Pancreas (tissue), 10 donors: ENCODE measurements around the gene MAX. TPM values are rescaled to one million over a fixed set of nuclear protein-coding genes. Genes with fewer than 3 reads are reported as not detected.

Source experiments
- ATAC-seq, 4 donors: fragments of 200-7000 bp; cut with Tn5 transposase; one replicate each; pipeline versions ENCODE4 v1.8.0 to v1.9.1; 2020; ENCODE audit warnings: mild to moderate bottlenecking in 4 of 4, moderate library complexity in 4 of 4
- DNase-seq, 6 donors: peaks; one replicate each; pipeline ENCODE4 v3.0.0-alpha.2; 2020
- FAIRE-seq: peaks from 2 replicates; lab custom pipeline; 2012; peaks lifted over from hg19 to GRCh38; lab: Jason Lieb, UNC
- H3K27ac ChIP-seq, 4 donors: fragments of 200-600 bp; sonication (generic); 1 replicate in 3 of 4; 2 replicates in 1 of 4; pipeline versions ENCODE4 v1.5.0 to v1.8.0; 2020
- H3K27me3 ChIP-seq, 4 donors: fragments of 200-600 bp; one replicate each; pipeline ENCODE4 v1.8.0; 2021
- H3K36me3 ChIP-seq, 3 donors: fragments of 200-600 bp; sonication (generic) in 1 of 3; one replicate each; pipeline versions ENCODE4 v1.5.0 to v1.8.0; 2020 to 2021
- H3K4me1 ChIP-seq, 3 donors: fragments of 200-600 bp; one replicate each; pipeline ENCODE4 v1.8.0; 2021
- H3K4me3 ChIP-seq, 4 donors: fragments of 200-600 bp; sonication (generic) in 2 of 4; one replicate each; pipeline versions ENCODE4 v1.5.0 to v1.8.0; 2020 to 2021
- H3K9me3 ChIP-seq, 4 donors: fragments of 200-600 bp; one replicate each; pipeline ENCODE4 v1.8.0; 2021
- WGBS, 2 donors: extraction: QIAGEN DNeasy Blood & Tissue Kit; methylation state at CpG; one replicate each; pipeline ENCODE4 v1.1.7; 2013; 5-methylcytosine and 5-hydroxymethylcytosine counted together
- intact Hi-C, 3 donors: fragments of 100-400 bp; cut with DNase I; formaldehyde crosslinking; loops; one replicate each; pipeline versions ENCODE4 v1.11.1 to v1.14.2; 2022
- polyA plus RNA-seq, 2 donors: library from polyadenylated mRNA; stranded (reverse); fragments of 200-250 nt; gene quantifications; one replicate each; pipeline ENCODE4 v1.2.3, GENCODE V29; 2013
- total RNA-seq, 6 donors: library from RNA; stranded (reverse); fragmentation: NEBNext Ultra II Directional in 4 of 6; extraction: Animal tissue kit (Norgen Biotek cat#: 25700) in 4 of 6; gene quantifications; one replicate each; pipeline versions ENCODE4 v1.2.1 to v1.2.4, GENCODE V29; 2021 to 2023
- TF ChIP-seq, protein P1 (sequence below), 4 donors: fragments of 200-600 bp; sonication (generic) in 3 of 4; IDR thresholded peaks; one replicate each; pipeline versions ENCODE4 v1.5.0 to v1.8.0; 2021; ENCODE audit warnings: antibody characterized with exemption in 4 of 4
- donor health status: healthy with polysubstance abuse.
- donor health status: DM: no; HTN: no; CAD: no; lungs with moderate emphysema.
- donor health status: DM: no; HTN: no; CAD: no.
- donor health status: control.
- donor health status: control.
- donor health status: Bipolar disorder and iron deficiency.
- donor health status: DM: yes; HTN: yes; CAD: no.
- donor health status: DM: no; HTN: no; CAD: no.
- donor health status: DM: no; HTN: no; CAD: no.
- donor health status: DM: yes; HTN: yes; CAD: no.

MAX gene
- total and polyA plus RNA-seq, 8 donors: 19.7 to 48.9 (median 34.5) TPM

DNA sequence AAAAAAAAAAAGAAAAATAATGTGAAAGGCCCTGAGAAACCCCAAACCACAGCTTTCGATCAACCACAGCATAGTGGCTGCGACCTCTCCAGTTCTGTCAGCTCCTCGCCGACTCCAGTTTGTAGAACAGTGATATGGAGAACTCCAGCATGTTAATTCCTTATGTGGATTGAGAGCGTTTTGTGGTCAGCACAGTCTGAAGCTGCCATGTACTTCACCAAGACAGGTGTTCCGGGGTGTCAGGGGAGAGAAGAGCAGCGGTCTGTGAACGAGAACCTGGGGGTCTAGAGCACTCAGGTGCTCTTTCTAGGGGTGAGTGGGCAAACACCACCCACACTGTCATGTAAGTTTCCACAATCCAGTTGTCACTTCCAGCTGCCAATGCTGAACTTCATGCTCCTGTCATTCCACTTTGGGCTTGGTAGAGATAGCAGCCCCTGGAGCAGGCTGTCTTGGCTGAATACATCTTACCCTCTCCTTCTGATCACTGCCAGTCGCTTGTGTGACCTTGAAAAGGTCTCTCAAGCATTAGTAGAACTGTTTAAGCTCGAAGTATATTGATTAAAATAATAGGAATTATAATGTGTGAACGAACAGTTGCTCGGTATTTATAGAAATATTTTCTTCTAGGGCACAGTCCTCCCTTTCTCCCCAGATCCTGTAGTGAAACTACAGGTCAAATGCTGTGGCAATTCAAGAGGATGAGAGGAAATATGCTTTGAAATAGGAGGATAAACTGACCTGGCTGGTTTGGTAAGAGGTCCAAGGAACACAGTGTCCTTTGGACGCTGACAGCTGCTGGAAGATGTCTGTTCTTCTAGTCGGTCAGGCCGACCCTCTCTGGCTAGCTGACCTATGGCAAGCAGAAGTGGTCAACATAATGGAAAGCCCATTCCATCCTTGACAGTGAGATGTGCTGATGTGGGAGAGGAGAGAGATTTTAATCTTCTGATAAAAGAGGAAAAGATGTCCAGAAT, 15.7 kb upstream of the MAX start:
- DNase-seq (no peak), FAIRE-seq (no peak), ATAC-seq (no peak)
- Histone ChIP-seq H3K36me3 (no peaks in the 10 kb centered on the region), H3K4me3 (no peak overlapping the region), H3K9me3 (no peaks in the 10 kb centered on the region), H3K27ac (no peak overlapping the region), H3K4me1 (no peaks in the 10 kb centered on the region), H3K27me3 (no peaks in the 10 kb centered on the region)
- intact Hi-C loops: no loop called here
- TF ChIP-seq, protein P1, sequence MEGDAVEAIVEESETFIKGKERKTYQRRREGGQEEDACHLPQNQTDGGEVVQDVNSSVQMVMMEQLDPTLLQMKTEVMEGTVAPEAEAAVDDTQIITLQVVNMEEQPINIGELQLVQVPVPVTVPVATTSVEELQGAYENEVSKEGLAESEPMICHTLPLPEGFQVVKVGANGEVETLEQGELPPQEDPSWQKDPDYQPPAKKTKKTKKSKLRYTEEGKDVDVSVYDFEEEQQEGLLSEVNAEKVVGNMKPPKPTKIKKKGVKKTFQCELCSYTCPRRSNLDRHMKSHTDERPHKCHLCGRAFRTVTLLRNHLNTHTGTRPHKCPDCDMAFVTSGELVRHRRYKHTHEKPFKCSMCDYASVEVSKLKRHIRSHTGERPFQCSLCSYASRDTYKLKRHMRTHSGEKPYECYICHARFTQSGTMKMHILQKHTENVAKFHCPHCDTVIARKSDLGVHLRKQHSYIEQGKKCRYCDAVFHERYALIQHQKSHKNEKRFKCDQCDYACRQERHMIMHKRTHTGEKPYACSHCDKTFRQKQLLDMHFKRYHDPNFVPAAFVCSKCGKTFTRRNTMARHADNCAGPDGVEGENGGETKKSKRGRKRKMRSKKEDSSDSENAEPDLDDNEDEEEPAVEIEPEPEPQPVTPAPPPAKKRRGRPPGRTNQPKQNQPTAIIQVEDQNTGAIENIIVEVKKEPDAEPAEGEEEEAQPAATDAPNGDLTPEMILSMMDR (IDR thresholded peaks at IDR 0.05): no peak
- WGBS, 2 donors: 58 to 64% methylated on average over 15 of the region's 15 CpGs

DNA sequence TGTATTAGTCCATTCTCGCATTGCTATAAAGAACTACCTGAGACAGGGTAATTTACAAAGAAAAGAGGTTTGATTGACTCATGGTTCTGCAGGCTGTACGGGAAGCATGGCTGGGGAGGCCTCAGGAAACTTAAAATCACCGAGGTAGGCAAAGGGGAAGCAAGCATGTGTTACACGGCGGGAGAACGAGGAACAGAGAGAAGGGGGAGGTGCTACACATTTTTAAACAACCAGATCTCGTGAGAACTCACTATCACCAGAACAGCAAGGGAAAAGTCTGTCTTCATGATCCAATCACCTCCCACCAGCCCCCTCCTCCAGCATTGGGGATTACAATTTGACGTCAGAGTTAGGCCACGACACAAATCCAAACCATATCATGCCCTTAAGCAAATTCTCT, 13.3 kb upstream of the MAX start:
- no peak for ATAC-seq
- FAIRE-seq: no peak
- intact Hi-C loops: no loop called here

DNA sequence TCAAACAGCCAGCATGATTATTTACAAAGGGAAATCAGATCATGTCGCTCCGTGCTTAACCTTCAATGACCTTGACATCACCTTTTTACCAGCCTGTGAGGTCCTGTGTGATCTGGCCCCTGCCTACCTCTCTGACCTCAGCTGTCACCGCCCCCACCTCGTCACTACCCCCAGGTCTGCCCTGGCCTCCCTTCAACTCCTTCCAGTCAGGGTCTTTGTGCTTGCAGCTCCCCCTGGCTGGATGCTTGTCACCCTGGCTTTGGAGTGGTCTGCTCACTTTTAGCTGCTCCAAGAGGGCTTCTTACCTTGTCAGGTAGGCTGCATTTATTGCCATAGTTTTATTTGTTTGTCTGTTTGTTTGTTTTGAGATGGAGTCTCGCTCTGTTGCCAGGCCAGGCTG, 8.2 kb upstream of the MAX start:
- DNase-seq (no peak), ATAC-seq (no peak), FAIRE-seq (no peak)
- Histone ChIP-seq H3K27me3 (no peaks in the 10 kb centered on the region), H3K36me3 (no peaks in the 10 kb centered on the region), H3K4me3 (no peak overlapping the region), H3K27ac (no peak overlapping the region), H3K9me3 (no peaks in the 10 kb centered on the region), H3K4me1 (no peaks in the 10 kb centered on the region)
- WGBS, 2 donors: 43 to 60% methylated on average over 5 of the region's 5 CpGs
- intact Hi-C loops: no loop called here
- TF ChIP-seq, protein P1 (IDR thresholded peaks at IDR 0.05): no peak

More for the DNA sequence above, 13.3 kb upstream of the MAX start:
- no peak for DNase-seq
- Histone ChIP-seq H3K4me1 (no peaks in the 10 kb centered on the region), H3K27me3 (no peaks in the 10 kb centered on the region), H3K36me3 (no peaks in the 10 kb centered on the region), H3K27ac (no peak overlapping the region), H3K9me3 (no peaks in the 10 kb centered on the region), H3K4me3 (no peak overlapping the region)
- TF ChIP-seq, protein P1 (IDR thresholded peaks at IDR 0.05): no peak
- 77 to 86% methylated on average over 9 of the region's 9 CpGs for WGBS, 2 donors

DNA sequence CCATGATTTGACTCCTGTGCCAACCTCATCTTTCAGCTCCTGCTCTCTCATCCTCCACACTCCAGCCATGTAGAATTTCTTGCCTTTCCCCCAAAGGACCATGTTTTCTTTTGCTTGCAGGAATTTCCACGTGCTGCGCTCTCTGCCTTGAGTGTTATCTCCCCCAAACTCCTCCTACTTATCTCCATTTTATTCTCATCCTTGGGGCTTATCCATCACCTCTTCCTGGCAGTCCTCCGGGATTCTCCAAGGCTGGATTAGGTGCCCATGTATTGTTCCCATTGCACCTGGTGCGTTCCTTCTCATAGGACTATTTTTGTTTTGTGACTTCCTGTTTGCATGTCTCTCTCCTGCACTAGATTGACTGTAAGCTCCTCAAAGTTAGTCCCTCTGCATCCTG, 7.0 kb upstream of the MAX start:
- ATAC-seq (no peak), FAIRE-seq (no peak), DNase-seq (no peak)
- H3K4me1 ChIP-seq: no peaks in the 10 kb centered on the region
- H3K36me3 ChIP-seq: no peaks in the 10 kb centered on the region
- no peaks in the 10 kb centered on the region for H3K9me3 ChIP-seq
- H3K27ac ChIP-seq: no peak overlapping the region
- 78 to 80% methylated on average over 4 of the region's 4 CpGs for WGBS, 2 donors
- no peak overlapping the region for H3K4me3 ChIP-seq
- H3K27me3 ChIP-seq: no peaks in the 10 kb centered on the region
- intact Hi-C loops: no loop called here
- TF ChIP-seq, protein P1 (IDR thresholded peaks at IDR 0.05): no peak

DNA sequence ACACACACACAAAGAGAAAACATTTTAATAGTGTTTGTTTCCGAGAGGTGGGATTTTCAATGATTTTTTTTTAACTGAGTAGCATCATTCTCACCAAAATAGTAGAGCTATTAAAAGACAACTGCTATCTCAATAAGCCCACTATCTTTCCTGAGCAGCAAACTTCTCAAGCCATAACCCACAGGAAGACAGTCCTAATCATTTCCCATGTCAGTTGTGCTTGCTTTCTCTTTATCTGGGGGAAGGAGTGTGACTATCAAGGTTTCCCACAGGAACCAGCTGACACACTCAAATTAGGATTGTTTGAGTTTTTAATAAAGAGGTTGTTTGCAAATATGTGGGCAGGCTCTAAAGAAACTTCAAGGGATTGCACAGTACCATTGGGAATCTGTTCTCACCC, 4.9 kb upstream of the MAX start:
- TF ChIP-seq, protein P1 (IDR thresholded peaks at IDR 0.05): no peak
- no peaks in the 10 kb centered on the region for H3K4me1 ChIP-seq
- intact Hi-C loops: no loop called here
- H3K27me3 ChIP-seq: no peaks in the 10 kb centered on the region
- no peak overlapping the region for H3K4me3 ChIP-seq
- DNase-seq: no peak
- no peak for FAIRE-seq
- H3K9me3 ChIP-seq: no peaks in the 10 kb centered on the region
- no peak for ATAC-seq
- H3K27ac ChIP-seq: no peak overlapping the region
- no peaks in the 10 kb centered on the region for H3K36me3 ChIP-seq
- 75 to 86% methylated on average over 1 of the region's 1 CpG for WGBS, 2 donors
